ENCODE measurements around the gene BCR. TPM values are rescaled to one million over a fixed set of nuclear protein-coding genes. Genes with fewer than 3 reads are reported as not detected.
A peak's percentile ranks its signal among the peaks of the same experiment; 100 is the strongest.

Gene BCR
- total and polyA plus RNA-seq, 2 of the 13 experiments (the other 11 are each of a cell fraction or from before 2014, with no cell fraction given) = 19.9 to 33.6 TPM

DNA sequence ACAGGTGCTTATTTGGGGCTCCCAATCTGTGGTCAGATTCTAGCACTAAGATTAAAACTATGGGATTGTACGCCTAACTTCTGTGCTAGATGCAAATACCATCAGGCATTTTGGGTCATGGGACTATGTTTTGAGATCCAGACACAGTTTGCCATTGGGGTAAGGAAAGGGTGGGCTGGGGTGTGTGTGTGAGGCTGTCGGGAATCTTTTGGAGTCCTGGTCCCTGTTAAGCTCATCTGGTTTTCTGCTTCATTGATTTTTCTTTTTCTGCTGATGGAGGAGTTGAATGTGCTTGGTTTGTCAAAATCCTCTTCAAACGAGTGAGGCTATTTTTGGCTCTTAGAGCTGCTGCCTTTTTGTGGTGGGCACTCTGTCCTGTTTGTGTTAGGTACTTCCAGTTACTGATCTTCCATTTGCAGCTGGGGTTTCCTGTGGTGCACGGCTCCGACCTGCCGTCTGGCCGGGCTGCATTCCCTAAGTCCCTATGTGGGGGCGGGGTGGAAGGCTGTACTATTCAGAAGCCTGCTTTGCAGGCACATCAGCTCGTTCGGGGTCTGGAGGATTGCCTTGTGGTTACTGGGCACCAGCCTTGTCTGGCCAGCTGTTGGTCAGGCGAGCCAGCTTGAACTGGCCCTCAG is 2.9 kb downstream of the BCR start (continued):
- TF ChIP-seq, protein P1, sequence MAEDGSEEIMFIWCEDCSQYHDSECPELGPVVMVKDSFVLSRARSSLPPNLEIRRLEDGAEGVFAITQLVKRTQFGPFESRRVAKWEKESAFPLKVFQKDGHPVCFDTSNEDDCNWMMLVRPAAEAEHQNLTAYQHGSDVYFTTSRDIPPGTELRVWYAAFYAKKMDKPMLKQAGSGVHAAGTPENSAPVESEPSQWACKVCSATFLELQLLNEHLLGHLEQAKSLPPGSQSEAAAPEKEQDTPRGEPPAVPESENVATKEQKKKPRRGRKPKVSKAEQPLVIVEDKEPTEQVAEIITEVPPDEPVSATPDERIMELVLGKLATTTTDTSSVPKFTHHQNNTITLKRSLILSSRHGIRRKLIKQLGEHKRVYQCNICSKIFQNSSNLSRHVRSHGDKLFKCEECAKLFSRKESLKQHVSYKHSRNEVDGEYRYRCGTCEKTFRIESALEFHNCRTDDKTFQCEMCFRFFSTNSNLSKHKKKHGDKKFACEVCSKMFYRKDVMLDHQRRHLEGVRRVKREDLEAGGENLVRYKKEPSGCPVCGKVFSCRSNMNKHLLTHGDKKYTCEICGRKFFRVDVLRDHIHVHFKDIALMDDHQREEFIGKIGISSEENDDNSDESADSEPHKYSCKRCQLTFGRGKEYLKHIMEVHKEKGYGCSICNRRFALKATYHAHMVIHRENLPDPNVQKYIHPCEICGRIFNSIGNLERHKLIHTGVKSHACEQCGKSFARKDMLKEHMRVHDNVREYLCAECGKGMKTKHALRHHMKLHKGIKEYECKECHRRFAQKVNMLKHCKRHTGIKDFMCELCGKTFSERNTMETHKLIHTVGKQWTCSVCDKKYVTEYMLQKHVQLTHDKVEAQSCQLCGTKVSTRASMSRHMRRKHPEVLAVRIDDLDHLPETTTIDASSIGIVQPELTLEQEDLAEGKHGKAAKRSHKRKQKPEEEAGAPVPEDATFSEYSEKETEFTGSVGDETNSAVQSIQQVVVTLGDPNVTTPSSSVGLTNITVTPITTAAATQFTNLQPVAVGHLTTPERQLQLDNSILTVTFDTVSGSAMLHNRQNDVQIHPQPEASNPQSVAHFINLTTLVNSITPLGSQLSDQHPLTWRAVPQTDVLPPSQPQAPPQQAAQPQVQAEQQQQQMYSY (CRISPR knock-in tag; IDR thresholded peaks at IDR 0.05) = no peak
- TF ChIP-seq, protein P2, sequence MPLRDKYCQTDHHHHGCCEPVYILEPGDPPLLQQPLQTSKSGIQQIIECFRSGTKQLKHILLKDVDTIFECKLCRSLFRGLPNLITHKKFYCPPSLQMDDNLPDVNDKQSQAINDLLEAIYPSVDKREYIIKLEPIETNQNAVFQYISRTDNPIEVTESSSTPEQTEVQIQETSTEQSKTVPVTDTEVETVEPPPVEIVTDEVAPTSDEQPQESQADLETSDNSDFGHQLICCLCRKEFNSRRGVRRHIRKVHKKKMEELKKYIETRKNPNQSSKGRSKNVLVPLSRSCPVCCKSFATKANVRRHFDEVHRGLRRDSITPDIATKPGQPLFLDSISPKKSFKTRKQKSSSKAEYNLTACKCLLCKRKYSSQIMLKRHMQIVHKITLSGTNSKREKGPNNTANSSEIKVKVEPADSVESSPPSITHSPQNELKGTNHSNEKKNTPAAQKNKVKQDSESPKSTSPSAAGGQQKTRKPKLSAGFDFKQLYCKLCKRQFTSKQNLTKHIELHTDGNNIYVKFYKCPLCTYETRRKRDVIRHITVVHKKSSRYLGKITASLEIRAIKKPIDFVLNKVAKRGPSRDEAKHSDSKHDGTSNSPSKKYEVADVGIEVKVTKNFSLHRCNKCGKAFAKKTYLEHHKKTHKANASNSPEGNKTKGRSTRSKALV (CRISPR knock-in tag; IDR thresholded peaks at IDR 0.05) = no peak
- TF ChIP-seq, protein P3, sequence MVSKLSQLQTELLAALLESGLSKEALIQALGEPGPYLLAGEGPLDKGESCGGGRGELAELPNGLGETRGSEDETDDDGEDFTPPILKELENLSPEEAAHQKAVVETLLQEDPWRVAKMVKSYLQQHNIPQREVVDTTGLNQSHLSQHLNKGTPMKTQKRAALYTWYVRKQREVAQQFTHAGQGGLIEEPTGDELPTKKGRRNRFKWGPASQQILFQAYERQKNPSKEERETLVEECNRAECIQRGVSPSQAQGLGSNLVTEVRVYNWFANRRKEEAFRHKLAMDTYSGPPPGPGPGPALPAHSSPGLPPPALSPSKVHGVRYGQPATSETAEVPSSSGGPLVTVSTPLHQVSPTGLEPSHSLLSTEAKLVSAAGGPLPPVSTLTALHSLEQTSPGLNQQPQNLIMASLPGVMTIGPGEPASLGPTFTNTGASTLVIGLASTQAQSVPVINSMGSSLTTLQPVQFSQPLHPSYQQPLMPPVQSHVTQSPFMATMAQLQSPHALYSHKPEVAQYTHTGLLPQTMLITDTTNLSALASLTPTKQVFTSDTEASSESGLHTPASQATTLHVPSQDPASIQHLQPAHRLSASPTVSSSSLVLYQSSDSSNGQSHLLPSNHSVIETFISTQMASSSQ (IDR thresholded peaks at IDR 0.05; ENCODE audit: low read depth) = no peak
- TF ChIP-seq, protein P3 (CRISPR knock-in tag; IDR thresholded peaks at IDR 0.05; ENCODE audit: borderline replicate concordance) = no peak
- TF ChIP-seq, protein P4, sequence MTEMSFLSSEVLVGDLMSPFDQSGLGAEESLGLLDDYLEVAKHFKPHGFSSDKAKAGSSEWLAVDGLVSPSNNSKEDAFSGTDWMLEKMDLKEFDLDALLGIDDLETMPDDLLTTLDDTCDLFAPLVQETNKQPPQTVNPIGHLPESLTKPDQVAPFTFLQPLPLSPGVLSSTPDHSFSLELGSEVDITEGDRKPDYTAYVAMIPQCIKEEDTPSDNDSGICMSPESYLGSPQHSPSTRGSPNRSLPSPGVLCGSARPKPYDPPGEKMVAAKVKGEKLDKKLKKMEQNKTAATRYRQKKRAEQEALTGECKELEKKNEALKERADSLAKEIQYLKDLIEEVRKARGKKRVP (CRISPR knock-in tag; IDR thresholded peaks at IDR 0.05) = no peak
- TF ChIP-seq, protein P5, sequence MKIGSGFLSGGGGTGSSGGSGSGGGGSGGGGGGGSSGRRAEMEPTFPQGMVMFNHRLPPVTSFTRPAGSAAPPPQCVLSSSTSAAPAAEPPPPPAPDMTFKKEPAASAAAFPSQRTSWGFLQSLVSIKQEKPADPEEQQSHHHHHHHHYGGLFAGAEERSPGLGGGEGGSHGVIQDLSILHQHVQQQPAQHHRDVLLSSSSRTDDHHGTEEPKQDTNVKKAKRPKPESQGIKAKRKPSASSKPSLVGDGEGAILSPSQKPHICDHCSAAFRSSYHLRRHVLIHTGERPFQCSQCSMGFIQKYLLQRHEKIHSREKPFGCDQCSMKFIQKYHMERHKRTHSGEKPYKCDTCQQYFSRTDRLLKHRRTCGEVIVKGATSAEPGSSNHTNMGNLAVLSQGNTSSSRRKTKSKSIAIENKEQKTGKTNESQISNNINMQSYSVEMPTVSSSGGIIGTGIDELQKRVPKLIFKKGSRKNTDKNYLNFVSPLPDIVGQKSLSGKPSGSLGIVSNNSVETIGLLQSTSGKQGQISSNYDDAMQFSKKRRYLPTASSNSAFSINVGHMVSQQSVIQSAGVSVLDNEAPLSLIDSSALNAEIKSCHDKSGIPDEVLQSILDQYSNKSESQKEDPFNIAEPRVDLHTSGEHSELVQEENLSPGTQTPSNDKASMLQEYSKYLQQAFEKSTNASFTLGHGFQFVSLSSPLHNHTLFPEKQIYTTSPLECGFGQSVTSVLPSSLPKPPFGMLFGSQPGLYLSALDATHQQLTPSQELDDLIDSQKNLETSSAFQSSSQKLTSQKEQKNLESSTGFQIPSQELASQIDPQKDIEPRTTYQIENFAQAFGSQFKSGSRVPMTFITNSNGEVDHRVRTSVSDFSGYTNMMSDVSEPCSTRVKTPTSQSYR (CRISPR knock-in tag; IDR thresholded peaks at IDR 0.05; ENCODE audit: borderline replicate concordance) = peak; percentile 72; the same call in 1 of the 2 replicates
- peak; percentile 18 for TF ChIP-seq TEAD3 (CRISPR knock-in tag; optimal IDR thresholded peaks at IDR 0.05; ENCODE audit: borderline replicate concordance)
- TF ChIP-seq, protein P6, sequence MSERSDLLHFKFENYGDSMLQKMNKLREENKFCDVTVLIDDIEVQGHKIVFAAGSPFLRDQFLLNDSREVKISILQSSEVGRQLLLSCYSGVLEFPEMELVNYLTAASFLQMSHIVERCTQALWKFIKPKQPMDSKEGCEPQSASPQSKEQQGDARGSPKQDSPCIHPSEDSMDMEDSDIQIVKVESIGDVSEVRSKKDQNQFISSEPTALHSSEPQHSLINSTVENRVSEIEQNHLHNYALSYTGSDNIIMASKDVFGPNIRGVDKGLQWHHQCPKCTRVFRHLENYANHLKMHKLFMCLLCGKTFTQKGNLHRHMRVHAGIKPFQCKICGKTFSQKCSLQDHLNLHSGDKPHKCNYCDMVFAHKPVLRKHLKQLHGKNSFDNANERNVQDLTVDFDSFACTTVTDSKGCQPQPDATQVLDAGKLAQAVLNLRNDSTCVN (CRISPR knock-in tag; IDR thresholded peaks at IDR 0.05; ENCODE audit: borderline replicate concordance) = no peak
